GM12872 (cell line): ENCODE data around the gene STKLD1.

Experiments
- TF ChIP-seq, protein P1 (sequence below): IDR thresholded peaks from 3 replicates; pipeline ENCODE4 v1.5.1; 2011; ENCODE audit warnings: low read depth, mild to moderate bottlenecking, low read length, moderate library complexity; ENCODE audit not compliant: insufficient read depth

Gene STKLD1

DNA sequence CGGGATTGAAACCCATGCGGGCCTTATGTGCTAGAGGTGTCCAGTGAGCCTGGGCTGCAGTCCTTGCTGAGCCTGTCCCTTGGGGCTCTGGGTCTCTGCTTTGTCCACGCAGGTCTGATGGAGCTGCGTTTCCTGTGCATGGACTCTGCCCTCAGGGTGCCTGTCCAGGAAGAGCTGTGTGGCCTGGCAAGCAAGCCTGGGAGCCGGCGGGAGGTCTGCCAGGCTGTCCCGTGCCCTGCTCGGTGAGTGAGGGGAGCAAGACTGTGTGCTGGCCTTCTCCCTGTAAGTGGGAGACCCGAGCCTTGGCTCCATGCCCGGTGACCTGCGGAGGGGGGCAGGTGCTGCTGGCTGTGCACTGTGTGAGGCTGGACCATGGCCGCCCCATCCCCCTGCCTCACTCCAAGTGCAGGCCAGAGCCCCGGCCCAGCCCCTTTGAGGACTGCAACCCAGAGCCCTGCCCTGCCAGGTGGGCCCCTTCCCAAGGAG, 72.4 kb downstream of the STKLD1 start:
- TF ChIP-seq, protein P1, sequence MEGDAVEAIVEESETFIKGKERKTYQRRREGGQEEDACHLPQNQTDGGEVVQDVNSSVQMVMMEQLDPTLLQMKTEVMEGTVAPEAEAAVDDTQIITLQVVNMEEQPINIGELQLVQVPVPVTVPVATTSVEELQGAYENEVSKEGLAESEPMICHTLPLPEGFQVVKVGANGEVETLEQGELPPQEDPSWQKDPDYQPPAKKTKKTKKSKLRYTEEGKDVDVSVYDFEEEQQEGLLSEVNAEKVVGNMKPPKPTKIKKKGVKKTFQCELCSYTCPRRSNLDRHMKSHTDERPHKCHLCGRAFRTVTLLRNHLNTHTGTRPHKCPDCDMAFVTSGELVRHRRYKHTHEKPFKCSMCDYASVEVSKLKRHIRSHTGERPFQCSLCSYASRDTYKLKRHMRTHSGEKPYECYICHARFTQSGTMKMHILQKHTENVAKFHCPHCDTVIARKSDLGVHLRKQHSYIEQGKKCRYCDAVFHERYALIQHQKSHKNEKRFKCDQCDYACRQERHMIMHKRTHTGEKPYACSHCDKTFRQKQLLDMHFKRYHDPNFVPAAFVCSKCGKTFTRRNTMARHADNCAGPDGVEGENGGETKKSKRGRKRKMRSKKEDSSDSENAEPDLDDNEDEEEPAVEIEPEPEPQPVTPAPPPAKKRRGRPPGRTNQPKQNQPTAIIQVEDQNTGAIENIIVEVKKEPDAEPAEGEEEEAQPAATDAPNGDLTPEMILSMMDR, result no peak

DNA sequence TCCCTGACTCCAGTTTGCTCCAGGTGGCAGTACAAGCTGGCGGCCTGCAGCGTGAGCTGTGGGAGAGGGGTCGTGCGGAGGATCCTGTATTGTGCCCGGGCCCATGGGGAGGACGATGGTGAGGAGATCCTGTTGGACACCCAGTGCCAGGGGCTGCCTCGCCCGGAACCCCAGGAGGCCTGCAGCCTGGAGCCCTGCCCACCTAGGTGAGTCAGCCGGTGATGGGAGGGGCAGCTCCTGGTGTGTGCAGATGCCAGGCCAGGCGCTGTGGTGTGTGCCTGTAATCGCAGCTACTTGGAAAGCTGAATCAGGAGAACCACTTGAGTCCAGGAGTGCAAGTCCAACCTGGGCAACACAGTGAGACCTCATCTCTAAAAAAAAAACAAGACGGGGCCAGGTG, 73.6 kb downstream of the STKLD1 start:
- TF ChIP-seq, protein P1, result no peak

- TF ChIP-seq, protein P1, result no peak
Observed at GRCh38 chr9:133452562-133452961, 76.4 kb downstream of the STKLD1 start.

DNA sequence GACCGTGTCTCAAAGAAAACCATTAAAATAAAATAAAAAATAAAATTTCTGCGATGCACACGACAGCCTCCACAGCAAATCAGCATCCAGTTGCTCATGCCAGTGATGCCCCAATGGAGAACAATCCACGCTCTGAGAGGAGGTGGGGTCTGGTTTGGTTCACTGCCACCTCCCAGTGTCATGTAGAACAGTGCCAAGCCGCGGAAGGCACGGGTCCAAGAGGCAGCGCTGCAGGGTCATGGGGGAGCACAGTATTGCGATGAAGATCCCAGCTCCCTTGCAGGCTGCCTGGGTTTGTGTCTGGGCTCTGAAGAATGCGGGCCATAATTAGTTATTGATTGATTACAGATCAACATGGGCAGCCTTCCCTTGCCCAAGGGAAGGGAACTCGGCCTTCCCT, 77.5 kb downstream of the STKLD1 start:
- TF ChIP-seq, protein P1, result no peak

GRCh38 chr9:133454325-133454724, 78.2 kb downstream of the STKLD1 start:
- TF ChIP-seq, protein P1, result no peak

DNA sequence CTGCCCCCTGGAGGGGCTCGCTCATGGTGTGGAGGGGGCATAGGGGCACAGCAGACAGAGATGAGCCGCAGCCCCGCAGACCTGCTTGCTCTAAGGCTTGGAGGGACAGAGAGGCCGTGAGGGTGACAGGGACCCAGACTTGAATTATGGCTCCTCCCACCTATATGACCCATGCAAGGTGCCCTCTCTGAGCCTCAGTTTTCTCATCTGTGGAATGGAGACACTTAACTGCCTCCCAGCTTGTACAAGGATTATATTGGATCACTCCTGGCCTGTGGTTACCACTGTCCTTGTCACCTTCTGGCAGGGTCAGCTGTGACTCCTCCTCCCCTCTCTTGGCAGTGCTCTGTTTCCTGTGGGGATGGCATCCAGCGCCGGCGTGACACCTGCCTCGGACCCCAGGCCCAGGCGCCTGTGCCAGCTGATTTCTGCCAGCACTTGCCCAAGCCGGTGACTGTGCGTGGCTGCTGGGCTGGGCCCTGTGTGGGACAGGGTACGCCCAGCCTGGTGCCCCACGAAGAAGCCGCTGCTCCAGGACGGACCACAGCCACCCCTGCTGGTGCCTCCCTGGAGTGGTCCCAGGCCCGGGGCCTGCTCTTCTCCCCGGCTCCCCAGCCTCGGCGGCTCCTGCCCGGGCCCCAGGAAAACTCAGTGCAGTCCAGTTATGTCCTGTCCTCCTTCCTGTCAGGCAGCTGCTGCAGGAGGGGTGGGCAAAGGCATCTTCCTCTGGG, 78.9 kb downstream of the STKLD1 start:
- TF ChIP-seq, protein P1, result no peak
